ENCODE data around the gene PLOD1.
"Not testable (repeated sequence)": the region's sequence is repeated elsewhere in the genome, so short reads cannot be mapped to it uniquely, and the experiment has no call there.

The PLOD1 gene

DNA sequence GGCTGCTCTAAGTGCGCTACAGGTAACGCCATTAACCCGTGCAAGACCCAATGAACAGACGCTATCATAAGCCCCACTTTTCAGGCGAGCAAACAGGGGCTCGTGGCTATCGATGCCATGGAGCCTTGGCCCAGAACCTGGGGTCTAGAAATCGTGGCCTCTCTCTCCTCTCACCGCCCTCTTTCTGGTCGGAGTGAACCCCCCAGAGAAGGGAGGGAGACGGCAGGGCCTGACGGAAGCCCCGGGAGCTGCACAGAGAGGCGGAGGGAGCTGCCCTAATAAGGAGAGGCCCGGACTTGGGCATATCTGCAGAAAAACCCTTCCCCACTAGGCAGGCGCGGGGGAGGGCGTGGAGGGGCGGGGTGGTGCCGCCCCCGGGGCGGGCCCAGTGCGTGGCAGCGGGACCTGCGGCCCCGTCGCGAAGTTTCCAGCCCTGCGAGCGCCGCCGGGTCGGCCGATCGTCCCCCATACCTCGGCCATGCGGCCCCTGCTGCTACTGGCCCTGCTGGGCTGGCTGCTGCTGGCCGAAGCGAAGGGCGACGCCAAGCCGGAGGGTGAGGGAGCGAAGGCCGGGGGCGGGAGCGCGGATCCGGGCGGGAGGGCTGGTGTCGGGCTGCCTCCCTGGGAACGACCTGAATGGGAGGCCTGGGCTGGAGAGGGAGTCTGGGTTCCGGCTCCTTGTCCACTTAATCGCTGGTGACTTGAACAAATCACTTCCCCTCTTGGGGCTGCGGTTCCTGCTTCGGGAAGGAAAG lies at the start of gene PLOD1:
PLOD1 (plus strand) TSS at position 416 of the 755 bp plus-strand sequence; CDS start at position 479, 63 bp downstream.
- no peak for DNase-seq (ENCODE audit: low read depth, low spot score)

DNA sequence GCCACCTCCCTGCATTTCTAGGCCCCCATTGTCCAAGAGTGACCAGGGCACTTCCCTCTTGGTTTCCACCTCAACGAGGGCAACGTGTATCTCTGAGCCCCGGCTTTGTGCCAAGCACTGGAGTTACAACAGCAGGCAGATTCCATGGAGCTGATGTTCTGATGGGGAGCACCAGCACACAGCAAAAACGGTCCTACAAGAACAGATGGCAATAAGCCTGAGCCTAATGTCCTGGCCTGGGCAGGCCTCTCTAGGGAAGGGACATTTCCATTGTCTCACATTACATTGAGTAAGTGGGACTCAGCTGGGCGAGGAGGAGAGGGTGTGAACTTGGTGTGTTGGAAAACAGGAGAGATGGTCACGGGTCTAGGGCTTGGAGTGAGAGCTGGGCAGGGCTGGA lies 48.6 kb upstream of the PLOD1 start:
- DNase-seq (ENCODE audit: low read depth, low spot score), result no peak

DNA sequence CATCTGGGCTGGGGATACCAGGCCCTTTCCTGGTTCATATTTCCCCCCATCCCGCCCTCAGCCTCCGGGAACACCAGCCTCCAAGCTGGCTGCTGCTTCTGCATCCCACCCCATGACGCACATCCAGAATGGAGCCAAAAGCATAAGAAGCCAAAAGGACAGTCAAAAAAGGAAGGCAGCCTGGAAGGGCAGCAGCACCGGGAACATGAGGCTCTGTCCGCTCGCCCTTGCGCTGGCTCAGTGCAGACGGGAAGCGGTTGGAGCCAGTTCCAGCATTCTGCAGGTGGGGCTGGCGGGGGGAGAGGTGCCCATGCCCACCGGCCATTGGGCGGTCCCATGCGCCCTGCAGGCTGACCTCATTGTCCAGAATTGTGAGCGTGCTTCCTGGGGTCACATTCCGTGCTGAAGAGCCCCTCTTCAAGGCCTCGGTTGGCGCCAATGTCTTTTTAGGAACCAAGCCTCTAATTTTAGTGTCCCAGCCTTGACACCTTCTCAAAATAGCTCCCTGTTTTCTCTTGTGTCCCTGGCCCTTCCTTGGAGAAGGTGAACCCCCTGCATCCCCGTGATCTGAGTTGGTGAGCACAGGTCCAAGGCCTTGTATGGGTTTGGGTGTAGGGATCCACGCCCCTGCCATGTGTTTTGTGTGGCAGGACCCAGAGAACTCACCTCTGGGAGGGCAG lies 47.4 kb upstream of the PLOD1 start:
- no peak for DNase-seq (ENCODE audit: low read depth, low spot score)

DNA sequence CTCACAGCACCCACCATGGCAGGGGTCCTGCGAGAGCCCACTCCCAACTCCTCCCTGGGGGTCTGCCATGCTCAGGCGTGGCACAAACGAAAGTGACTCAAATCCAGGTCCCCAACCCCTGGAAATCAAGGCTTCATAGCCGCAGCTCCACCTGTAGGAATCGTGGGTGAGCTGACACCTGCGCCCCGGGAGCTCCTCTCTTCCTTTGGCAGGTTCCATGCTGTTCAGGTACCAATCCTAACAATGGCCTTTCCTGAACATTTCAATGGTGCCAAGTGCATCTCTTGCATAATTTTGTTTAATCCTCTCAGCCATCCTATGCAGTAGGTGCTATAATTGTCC lies 46.9 kb upstream of the PLOD1 start:
- DNase-seq (ENCODE audit: low read depth, low spot score), result no peak

DNA sequence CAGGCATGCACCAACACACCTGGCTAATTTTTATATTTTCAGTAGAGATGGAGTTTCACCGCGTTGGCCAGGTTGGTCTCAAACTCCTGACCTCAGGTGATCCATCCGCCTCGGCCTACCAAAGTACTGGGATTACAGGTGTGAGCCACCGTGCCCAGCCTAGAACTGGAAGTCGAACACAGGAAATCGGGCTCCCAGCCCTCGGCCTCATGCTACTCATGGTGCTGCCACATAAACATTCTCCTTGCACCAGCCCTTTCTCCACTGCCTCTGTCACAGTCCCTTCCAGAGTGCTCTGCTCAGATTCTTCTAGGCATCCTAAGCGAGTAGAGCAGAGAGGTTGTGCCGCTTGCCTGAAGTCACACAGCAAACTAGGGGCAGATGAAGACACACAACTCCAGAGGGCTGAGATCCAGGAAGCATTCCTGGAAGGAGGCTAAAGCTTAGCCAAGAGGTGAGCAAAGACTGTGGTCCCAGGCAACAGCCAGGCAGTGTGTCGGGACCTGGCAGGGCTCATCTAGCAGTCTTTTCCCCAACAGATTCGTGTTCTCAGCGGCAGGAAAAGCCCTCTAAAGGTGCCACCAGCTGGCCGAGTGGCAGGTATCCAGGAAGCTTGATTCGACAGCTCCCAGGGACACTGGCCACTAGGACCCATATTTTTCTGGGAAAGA lies 46.2 kb upstream of the PLOD1 start:
- no peak for DNase-seq (ENCODE audit: low read depth, low spot score)

DNA sequence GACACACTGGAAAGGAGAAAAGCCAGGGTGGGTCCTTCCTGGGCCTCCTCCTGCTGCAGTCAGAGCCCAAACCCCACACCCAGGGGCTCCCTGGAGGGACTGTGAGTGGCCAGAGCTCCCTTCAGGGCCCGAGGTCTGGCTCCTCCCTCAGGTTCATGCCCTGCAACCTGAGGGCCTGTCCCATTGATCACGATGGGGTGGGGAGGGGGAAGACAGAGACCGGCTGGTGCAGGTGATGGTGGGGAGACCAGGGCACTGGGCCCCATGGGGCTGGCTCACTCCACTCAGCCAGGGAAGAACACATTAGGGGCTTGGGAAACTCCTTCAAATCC lies 45.7 kb upstream of the PLOD1 start:
- no peak for DNase-seq (ENCODE audit: low read depth, low spot score)

DNA sequence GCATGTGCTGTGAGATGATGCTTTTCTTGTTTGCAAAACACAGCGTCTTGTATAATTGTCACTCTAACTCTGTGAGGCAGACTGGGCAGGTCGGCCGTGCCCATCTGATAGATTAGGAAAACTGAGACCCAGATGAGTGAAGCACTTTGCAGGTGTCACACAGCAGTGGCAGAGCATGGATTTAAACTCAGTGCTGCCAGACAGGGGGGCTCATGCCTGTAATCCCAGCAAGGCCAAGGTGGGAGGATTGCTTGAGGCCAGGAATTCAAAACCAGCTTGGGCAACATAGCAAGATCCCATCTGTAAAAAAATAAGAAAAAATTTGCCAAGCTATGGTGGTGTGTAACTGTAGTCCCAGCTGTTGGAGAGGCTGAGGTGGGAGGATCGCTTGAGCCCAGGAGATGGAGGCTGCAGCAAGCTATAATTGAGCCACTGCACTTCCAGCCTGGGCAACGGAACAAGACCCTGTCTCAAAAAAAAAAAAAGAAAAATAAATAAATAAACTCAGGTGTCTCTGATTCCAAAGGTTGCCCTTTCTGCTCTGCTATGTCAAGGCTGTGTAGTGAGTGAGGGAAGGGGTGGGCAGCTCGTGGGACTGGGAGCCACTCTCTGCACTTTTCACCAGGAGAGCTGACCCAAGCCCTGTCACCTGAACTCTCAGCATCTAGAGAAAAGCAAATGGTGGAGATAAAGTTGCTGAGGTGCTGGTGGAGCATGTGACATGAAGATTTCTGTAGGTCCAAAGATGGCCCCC lies 42.9 kb upstream of the PLOD1 start:
- DNase-seq (ENCODE audit: low read depth, low spot score), result no peak

DNA sequence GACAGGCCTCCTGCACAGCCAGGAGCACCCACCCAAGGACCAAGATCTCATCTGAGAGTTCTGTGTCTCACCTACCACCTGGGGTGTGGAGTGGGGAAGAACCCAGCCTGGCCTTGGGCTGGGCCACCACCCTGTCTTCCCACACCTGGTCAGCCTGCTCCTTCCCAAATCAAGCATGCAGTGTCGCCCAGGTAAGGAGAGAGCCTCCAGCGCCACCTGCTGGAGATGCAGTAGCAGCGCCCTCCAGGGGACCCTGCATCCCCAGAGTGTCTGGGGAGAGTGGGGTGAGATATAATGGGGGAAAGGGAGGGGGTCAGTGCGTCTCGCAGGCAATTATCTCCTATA lies 40.6 kb upstream of the PLOD1 start:
- DNase-seq (ENCODE audit: low read depth, low spot score), result no peak

DNA sequence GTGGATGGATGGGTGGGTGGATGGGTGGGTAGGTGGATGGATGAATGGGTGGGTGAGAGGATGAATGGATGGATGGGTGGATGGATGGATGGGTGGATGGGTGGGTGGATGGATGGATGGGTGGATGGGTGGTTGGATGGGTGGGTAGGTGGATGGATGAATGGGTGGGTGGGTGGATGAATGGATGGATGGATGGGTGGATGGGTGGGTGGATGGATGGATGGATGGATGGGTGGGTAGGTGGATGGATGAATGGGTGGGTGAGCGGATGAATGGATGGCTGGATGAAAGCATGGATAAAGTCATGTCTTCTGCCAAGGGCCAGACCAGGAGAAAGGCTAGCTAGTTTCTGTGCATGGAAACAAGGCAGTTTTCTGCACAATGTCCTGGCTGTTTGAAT lies 40.0 kb upstream of the PLOD1 start:
- DNase-seq (ENCODE audit: low read depth, low spot score), result not testable (repeated sequence)

DNA sequence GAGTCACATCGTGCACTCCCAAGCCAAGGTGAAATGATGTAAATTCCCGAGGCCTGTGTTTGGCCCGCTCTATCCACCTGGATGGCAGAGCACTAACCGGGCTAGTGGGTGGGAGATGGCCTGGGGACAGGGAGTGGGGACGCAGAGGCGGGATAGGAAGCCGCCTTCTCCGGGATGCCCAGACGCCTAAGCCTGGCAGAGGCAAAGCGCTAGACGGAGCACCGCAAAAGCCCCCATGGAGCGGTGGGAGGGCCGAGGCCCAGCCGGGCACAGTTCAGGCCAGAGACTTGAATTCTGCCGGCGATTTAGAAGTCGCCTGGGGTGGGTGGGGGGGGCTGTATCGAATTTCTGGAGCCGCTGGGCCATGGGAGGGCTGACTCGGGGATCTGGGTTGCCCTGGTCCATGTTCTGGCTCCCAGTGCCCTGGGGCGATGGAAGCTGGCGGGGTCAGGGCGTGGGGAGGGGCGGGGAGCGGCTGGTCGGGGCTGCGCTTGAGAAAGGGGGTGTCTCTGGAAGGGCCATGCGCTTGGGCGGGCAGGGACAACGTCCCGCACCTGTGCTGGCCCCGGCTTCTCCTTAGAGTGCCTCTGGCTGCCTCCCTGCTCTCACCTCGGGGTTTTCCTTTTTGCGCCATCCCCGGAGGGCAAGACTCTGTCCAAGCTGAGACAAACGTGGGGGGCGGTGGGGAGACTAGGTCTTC lies 36.3 kb upstream of the PLOD1 start:
- DNase-seq (ENCODE audit: low read depth, low spot score), result no peak

DNA sequence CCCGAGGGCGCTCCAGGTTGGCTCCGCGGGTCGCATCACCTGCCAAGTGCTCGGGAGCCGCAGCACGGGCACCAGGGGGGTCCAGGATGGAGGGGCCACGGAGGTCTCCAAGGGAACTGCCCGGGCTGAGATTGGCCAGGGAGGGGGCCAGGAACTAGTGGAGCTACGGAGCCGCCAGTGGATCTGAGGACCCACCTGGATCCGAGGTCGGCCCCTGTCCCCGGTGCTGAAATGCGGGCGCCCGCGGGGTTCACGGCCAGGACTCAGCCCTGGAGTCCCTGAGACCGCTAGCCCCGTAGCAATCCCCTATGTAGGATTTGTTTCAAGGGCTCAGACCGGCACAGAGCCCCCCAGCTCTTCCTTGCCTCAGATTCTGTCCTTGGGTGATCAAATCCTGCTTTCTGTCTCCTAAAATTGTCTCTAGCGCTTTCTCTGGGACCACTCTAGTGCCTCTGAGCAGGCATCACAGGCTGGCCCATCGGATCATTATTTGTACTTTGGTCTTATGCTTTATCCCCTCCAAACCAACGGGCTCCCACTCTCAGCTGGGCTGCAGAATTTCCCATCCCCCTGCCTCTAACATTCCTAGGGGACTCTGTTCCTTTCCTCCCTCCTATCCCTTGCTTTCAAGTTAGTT lies 35.6 kb upstream of the PLOD1 start:
- DNase-seq (ENCODE audit: low read depth, low spot score), result no peak

DNA sequence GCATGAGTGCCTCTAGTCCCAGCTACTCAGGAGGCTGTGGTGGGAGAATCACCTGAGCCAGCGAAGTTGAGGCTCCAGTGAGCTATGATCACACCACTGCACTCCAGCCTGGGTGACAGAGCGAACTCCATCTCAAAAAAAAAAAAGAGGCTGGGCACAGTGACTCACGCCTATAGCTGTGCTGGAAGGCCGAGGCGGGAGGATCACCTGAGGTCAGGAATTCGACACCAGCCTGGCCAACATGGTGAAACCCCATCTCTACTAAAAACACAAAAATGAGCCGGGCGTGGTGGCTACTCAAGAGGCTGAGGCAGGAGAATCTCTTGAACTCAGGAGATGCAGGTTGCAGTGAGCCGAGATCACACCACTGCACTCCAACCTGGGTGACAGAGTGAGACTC lies 33.1 kb upstream of the PLOD1 start:
- DNase-seq (ENCODE audit: low read depth, low spot score), result not testable (repeated sequence)

DNA sequence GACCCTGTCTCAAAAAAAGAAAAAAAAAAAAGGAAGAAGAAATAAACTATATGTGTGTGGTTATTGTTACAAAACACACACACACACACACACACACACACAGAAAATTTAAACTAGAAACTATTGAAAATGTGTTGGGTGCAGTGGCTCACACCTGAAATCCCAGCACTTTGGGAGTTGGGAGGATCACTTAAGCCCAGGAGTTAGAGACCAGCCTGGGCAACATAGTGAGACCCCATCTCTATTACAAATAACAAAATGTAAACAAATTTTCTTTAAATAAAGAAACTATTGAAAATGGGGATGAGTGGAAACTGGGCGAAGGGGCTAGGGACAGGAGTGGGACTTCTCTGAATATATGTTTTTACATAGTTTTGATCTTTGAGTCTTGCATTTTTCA lies 31.3 kb upstream of the PLOD1 start:
- DNase-seq (ENCODE audit: low read depth, low spot score), result no peak

DNA sequence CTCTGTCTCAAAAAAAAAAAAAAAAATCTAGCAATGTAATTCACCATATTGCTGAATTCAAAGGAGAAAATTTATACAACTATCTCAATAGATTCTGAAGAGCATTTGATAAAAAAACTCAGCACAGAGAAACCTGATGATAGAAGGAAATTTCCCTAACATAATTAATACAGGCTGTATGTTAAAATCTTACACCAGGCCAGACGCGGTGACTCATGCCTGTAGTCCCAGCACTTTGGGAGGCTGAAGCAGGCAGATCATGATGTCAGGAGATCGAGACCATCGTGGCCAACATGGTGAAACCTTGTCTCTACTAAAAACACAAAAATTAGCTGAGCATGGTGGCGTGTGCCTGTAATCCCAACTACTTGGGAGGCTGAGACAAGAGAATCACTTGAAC lies 30.4 kb upstream of the PLOD1 start:
- not testable (repeated sequence) for DNase-seq (ENCODE audit: low read depth, low spot score)

DNA sequence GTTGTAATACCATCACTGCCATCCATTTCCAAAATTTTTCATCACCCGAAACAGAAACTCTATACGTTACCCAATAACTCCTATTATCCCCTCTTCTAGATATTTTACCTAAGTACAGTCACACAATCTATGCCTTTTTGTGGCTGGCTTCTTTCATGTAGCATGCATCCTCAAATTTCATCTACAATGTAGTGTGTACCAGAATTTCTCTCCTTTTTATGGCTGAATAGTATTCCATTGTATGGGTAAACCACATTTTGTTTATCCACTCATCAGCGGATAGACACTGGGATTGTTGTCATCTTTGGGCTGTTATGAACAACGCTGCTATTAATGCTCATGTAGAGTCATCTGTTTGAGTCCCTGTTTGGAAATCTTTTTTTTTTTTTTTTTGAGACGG lies 29.5 kb upstream of the PLOD1 start:
- DNase-seq (ENCODE audit: low read depth, low spot score), result no peak

DNA sequence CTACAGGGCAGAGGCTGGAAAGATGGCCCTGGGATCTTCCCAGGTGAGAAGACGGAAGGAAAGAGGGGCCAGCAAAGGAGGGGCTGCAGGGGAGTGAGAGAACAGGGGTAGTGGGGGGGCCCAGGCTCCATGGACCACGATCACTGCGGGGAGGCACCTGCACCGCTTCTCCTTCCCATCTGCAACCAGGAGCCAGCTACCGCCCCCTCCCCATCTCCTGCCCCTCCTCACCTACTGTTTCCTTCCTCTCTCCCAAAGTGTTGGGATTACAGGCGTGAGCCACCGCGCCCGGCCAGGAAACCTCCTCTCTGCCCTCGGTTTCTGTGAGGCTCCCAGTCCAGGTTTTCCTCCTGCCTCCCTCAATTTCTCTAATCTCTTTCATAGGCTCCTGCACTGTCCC lies 27.6 kb upstream of the PLOD1 start:
- DNase-seq (ENCODE audit: low read depth, low spot score), result no peak

DNA sequence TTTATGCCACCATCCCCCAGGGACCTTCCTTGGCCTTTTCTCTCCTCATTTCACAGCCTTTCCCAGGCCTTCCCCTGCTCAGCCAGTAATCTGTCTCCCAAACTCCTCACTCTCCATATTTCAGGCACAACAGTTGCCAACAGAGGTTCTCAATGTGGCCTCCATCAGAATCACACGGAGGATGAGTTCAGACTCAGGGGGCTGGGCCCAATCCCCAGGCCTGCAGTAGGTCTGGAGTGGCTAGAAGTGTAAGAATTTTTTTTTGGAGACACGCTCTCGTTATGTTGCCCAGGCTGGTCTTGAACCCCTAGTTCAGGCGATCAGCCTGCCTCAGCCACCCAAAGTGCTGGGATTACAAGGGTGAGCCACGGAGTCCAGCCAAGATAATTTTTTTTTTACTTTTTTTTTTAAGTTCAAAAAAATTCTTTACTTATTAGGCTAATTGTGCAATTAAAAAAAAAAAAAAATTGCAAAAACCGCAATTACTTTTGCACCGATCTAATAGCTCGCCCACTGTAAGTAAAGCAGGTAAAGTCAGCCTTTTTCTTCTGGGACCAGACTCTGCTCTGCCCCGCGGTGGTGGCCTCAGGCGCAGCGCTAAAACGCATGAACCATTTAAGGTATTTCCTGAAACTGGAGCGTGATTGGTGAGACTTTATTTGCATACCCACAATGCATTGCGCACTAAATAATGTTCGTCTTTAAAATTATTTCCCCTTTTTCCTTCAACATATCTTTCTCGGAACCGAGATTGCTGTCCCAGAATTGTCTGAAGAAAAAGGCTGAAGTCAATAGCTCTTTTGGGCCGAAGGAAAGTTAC lies 27.0 kb upstream of the PLOD1 start:
- DNase-seq (ENCODE audit: low read depth, low spot score), result peak; percentile 82

DNA sequence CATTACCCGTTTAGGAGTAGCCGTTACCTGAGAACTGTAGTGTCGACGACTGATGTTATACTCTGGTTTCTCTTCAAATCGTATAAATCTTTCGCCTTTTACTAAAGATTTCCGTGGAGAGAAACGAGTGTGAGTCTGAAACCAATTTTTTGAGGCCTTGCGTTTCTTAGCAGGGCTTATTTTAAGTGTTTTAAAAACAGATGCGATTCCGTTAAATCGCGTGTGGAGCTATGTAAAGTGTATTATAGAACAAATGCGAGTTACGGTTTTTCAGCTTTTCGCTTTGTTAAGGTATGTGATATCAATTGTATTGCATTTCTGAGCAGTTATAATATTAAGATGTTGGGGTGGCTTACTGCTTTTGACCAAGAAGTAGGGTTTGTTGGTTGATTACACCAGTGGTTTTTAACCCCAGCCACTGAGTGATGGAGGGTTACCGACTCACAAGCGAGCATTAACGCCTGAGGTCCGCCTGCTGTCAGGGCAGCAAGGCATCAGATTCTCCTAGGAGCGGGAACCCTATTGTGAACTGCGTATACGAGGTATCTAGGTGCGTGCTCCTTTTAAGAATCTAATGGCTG lies 26.3 kb upstream of the PLOD1 start:
- DNase-seq (ENCODE audit: low read depth, low spot score), result peak; percentile 88

DNA sequence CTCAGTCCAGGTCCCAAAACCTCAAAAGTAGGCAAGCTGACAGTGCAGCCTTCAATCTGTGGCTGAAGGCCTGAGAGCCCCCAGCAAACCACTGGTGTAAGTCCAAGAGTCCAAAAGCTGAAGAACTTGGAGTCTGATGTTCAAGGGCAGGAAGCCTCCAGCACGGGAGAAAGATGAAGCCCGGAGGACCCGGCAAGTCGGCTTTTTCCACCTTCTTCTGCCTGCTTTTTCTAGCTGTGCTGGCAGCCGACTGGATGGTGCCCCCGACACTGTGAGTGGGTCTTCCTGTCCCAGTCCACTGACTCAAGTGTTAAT lies 23.6 kb upstream of the PLOD1 start:
- DNase-seq (ENCODE audit: low read depth, low spot score), result not testable (repeated sequence)

DNA sequence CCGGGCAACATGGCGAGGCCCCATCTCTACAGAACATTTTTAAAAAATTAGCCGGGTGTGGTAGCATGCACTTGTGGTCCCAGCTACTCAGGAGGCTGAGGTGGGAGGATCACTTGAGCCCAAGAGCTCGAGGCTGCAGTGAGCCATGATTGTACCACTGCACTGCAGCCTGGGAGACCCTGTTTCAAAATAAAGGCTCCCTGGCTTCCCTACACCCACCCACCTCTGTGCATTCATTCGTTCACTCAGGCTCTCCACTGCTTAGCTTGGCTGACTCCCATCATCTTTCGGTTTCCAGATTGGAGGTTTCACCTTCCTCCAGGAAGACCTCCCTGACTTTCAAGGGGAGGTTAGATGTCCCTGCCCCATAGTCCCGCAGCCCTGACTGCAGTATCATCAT lies 22.5 kb upstream of the PLOD1 start:
- no peak for DNase-seq (ENCODE audit: low read depth, low spot score)

All from brain pericyte (primary cell).